ENCODE data around the gene LILRB5.
"Not testable (repeated sequence)": the region's sequence is repeated elsewhere in the genome, so short reads cannot be mapped to it uniquely, and the experiment has no call there.

LILRB5 gene

GRCh38 chr19:54281007-54281728 is 24.1 kb upstream of the LILRB5 start, which contains the start of gene LILRB2:
Gene LILRB2 (minus strand): TSS chr19:54281110. CDS start chr19:54280496, 614 bp downstream.
- Mint-ChIP-seq H3K36me3 (ENCODE audit: low read depth) (no peaks in the 10 kb centered on the region), H3K9me3 (no peaks in the 10 kb centered on the region), H3K27me3 (peaks cover 29% of the 10 kb centered on the region), H3K27ac (no peak within 1 kb of the TSS), H3K4me1 (peaks cover 19% of the 10 kb centered on the region), H3K4me3 (peak within 1 kb of the TSS; percentile 14)
- DNase-seq (no peak), ATAC-seq (no peak)

- Mint-ChIP-seq H3K27me3 (peaks cover 29% of the 10 kb centered on the region), H3K4me1 (peaks cover 19% of the 10 kb centered on the region)
- H3K9me3 Mint-ChIP-seq; DNase-seq; ATAC-seq; H3K27ac Mint-ChIP-seq; H3K36me3 Mint-ChIP-seq (ENCODE audit: low read depth); H3K4me3 Mint-ChIP-seq: not testable (repeated sequence)
Observed at GRCh38 chr19:54280441-54280840, 23.4 kb upstream of the LILRB5 start.

GRCh38 chr19:54280025-54280424 is 23.0 kb upstream of the LILRB5 start:
- not testable (repeated sequence) for H3K27ac Mint-ChIP-seq; ATAC-seq; DNase-seq; H3K9me3 Mint-ChIP-seq; H3K36me3 Mint-ChIP-seq (ENCODE audit: low read depth); H3K4me3 Mint-ChIP-seq
- H3K27me3 Mint-ChIP-seq: peaks cover 29% of the 10 kb centered on the region
- peaks cover 19% of the 10 kb centered on the region for H3K4me1 Mint-ChIP-seq

- Mint-ChIP-seq H3K4me3 (no peak overlapping the region), H3K4me1 (peaks cover 15% of the 10 kb centered on the region), H3K27ac (no peak overlapping the region), H3K27me3 (peaks cover 29% of the 10 kb centered on the region), H3K9me3 (no peaks in the 10 kb centered on the region), H3K36me3 (ENCODE audit: low read depth) (no peaks in the 10 kb centered on the region)
- no peak for ATAC-seq
- DNase-seq: no peak
Observed at GRCh38 chr19:54279406-54279962, 22.4 kb upstream of the LILRB5 start.

GRCh38 chr19:54278571-54279195 is 21.6 kb upstream of the LILRB5 start:
- Mint-ChIP-seq H3K4me1 (peaks cover 15% of the 10 kb centered on the region), H3K27me3 (peaks cover 34% of the 10 kb centered on the region)
- not testable (repeated sequence) for H3K36me3 Mint-ChIP-seq (ENCODE audit: low read depth); ATAC-seq; H3K27ac Mint-ChIP-seq; H3K9me3 Mint-ChIP-seq; H3K4me3 Mint-ChIP-seq; DNase-seq

- not testable (repeated sequence) for DNase-seq; H3K9me3 Mint-ChIP-seq; H3K27ac Mint-ChIP-seq; ATAC-seq; H3K4me3 Mint-ChIP-seq; H3K36me3 Mint-ChIP-seq (ENCODE audit: low read depth)
- Mint-ChIP-seq H3K4me1 (peaks cover 11% of the 10 kb centered on the region), H3K27me3 (peaks cover 35% of the 10 kb centered on the region)
Observed at GRCh38 chr19:54278056-54278455, 21.0 kb upstream of the LILRB5 start.

GRCh38 chr19:54277111-54277615 is 20.1 kb upstream of the LILRB5 start:
- H3K36me3 Mint-ChIP-seq (ENCODE audit: low read depth); H3K4me1 Mint-ChIP-seq; ATAC-seq; H3K9me3 Mint-ChIP-seq; DNase-seq; H3K4me3 Mint-ChIP-seq; H3K27ac Mint-ChIP-seq: not testable (repeated sequence)
- H3K27me3 Mint-ChIP-seq: peaks cover 35% of the 10 kb centered on the region

- Mint-ChIP-seq H3K27ac (no peak overlapping the region), H3K4me1 (peaks cover 3% of the 10 kb centered on the region), H3K9me3 (no peaks in the 10 kb centered on the region), H3K36me3 (ENCODE audit: low read depth) (no peaks in the 10 kb centered on the region), H3K4me3 (no peak overlapping the region), H3K27me3 (peaks cover 32% of the 10 kb centered on the region)
- ATAC-seq (no peak), DNase-seq (no peak)
Observed at GRCh38 chr19:54275951-54276350, 18.9 kb upstream of the LILRB5 start.

GRCh38 chr19:54274516-54274915 is 17.4 kb upstream of the LILRB5 start:
- H3K27ac Mint-ChIP-seq; H3K4me3 Mint-ChIP-seq; ATAC-seq; H3K36me3 Mint-ChIP-seq (ENCODE audit: low read depth); DNase-seq; H3K4me1 Mint-ChIP-seq; H3K9me3 Mint-ChIP-seq: not testable (repeated sequence)
- peaks cover 28% of the 10 kb centered on the region for H3K27me3 Mint-ChIP-seq

GRCh38 chr19:54273821-54274220 is 16.7 kb upstream of the LILRB5 start:
- ATAC-seq (no peak), DNase-seq (no peak)
- no peak overlapping the region for H3K4me3 Mint-ChIP-seq
- no peaks in the 10 kb centered on the region for H3K36me3 Mint-ChIP-seq (ENCODE audit: low read depth)
- no peaks in the 10 kb centered on the region for H3K4me1 Mint-ChIP-seq
- H3K27me3 Mint-ChIP-seq: peaks cover 26% of the 10 kb centered on the region
- no peak overlapping the region for H3K27ac Mint-ChIP-seq
- H3K9me3 Mint-ChIP-seq: no peaks in the 10 kb centered on the region

- ATAC-seq; H3K4me1 Mint-ChIP-seq; H3K4me3 Mint-ChIP-seq; H3K9me3 Mint-ChIP-seq; DNase-seq; H3K36me3 Mint-ChIP-seq (ENCODE audit: low read depth); H3K27ac Mint-ChIP-seq: not testable (repeated sequence)
- H3K27me3 Mint-ChIP-seq: peaks cover 27% of the 10 kb centered on the region
Observed at GRCh38 chr19:54272181-54272580, 15.1 kb upstream of the LILRB5 start.

GRCh38 chr19:54271587-54271986 is 14.5 kb upstream of the LILRB5 start:
- not testable (repeated sequence) for H3K27ac Mint-ChIP-seq; H3K36me3 Mint-ChIP-seq (ENCODE audit: low read depth); DNase-seq; ATAC-seq; H3K4me1 Mint-ChIP-seq; H3K4me3 Mint-ChIP-seq; H3K9me3 Mint-ChIP-seq
- peaks cover 27% of the 10 kb centered on the region for H3K27me3 Mint-ChIP-seq

GRCh38 chr19:54271106-54271505 is 14.0 kb upstream of the LILRB5 start:
- Mint-ChIP-seq H3K36me3 (ENCODE audit: low read depth) (no peaks in the 10 kb centered on the region), H3K27ac (no peak overlapping the region), H3K27me3 (peaks cover 26% of the 10 kb centered on the region), H3K9me3 (no peaks in the 10 kb centered on the region), H3K4me3 (no peak overlapping the region), H3K4me1 (no peaks in the 10 kb centered on the region)
- DNase-seq: no peak
- no peak for ATAC-seq

- H3K4me1 Mint-ChIP-seq: no peaks in the 10 kb centered on the region
- H3K27me3 Mint-ChIP-seq: peaks cover 31% of the 10 kb centered on the region
- H3K9me3 Mint-ChIP-seq: no peaks in the 10 kb centered on the region
Observed at GRCh38 chr19:54268936-54269335, 11.9 kb upstream of the LILRB5 start.

GRCh38 chr19:54266133-54266532 is 9.1 kb upstream of the LILRB5 start:
- H3K36me3 Mint-ChIP-seq (ENCODE audit: low read depth): no peaks in the 10 kb centered on the region
- DNase-seq (peak; percentile 79), ATAC-seq (peak; percentile 59)
- H3K4me3 Mint-ChIP-seq: no peak overlapping the region
- H3K27ac Mint-ChIP-seq: no peak overlapping the region
- peaks cover 22% of the 10 kb centered on the region for H3K27me3 Mint-ChIP-seq
- H3K9me3 Mint-ChIP-seq: no peaks in the 10 kb centered on the region
- H3K4me1 Mint-ChIP-seq: no peaks in the 10 kb centered on the region

More at GRCh38 chr19:54268936-54269335, 11.9 kb upstream of the LILRB5 start:
- ATAC-seq (no peak), DNase-seq (no peak)
- Mint-ChIP-seq H3K36me3 (ENCODE audit: low read depth) (no peaks in the 10 kb centered on the region), H3K27ac (no peak overlapping the region), H3K4me3 (no peak overlapping the region)
